Mammary epithelial cell (primary cell): ENCODE results near the gene LSR.

ENCODE experiments used
- CTCF ChIP-seq, 2 donors: IDR thresholded peaks in 1 of 2; conservative IDR thresholded peaks in 1 of 2; 2 replicates each; pipeline ENCODE4 v1.5.1; 2011 to 2012; ENCODE audit warnings: inconsistent platforms in 2 of 2, low read length in 2 of 2, mild to moderate bottlenecking in 2 of 2, control low read depth in 1 of 2, low read depth in 1 of 2; ENCODE audit not compliant: insufficient read depth in 1 of 2; ENCODE audit errors: extremely low read depth in 1 of 2
- EZH2 ChIP-seq: IDR thresholded peaks from 2 replicates; pipeline ENCODE4 v1.6.1; 2012; ENCODE audit warnings: low read length, inconsistent platforms, borderline replicate concordance

GRCh38 chr19:35279374-35279773 lies 30.6 kb downstream of the LSR start:
- no peak for TF ChIP-seq CTCF (conservative IDR thresholded peaks at IDR 0.05 in 1 of 2, IDR thresholded peaks at IDR 0.05 in 1 of 2; ENCODE audit: extremely low read depth in 1 of 2, insufficient read depth in 1 of 2, low read depth in 1 of 2, low read length in 2 of 2)
- no peak for TF ChIP-seq EZH2
